Keratinocyte (primary cell): Measurements from ENCODE around the gene ADI1. TPM values are rescaled to one million over a fixed set of nuclear protein-coding genes. Genes with fewer than 3 reads are reported as not detected.

Experiments
- DNase-seq: peaks from one replicate; pipeline ENCODE4 v3.0.0-alpha.2; 2011; ENCODE audit warnings: low read depth, missing footprints, low spot score
- FAIRE-seq: peaks from 2 replicates; lab custom pipeline; 2011; peaks lifted over from hg19 to GRCh38; lab: Jason Lieb, UNC
- H2AFZ ChIP-seq: 2 replicates; pipeline ENCODE4 v1.6.0; 2012; ENCODE audit warnings: low read length, control low read depth, inconsistent platforms; ENCODE audit not compliant: control insufficient read depth
- H3K27ac ChIP-seq: 2 replicates; pipeline ENCODE4 v1.5.1; 2011; ENCODE audit warnings: low read length; ENCODE audit not compliant: control insufficient read depth, insufficient read depth
- H3K27me3 ChIP-seq: 3 replicates; pipeline ENCODE4 v1.6.0; 2011; ENCODE audit warnings: low read length; ENCODE audit not compliant: control insufficient read depth, insufficient read depth; ENCODE audit errors: extremely low read depth
- H3K36me3 ChIP-seq, 2 experiments: 2 replicates in 1 of 2; 3 replicates in 1 of 2; pipeline ENCODE4 v1.5.1; 2011; ENCODE audit warnings: low read length in 2 of 2, mild to moderate bottlenecking in 1 of 2; ENCODE audit not compliant: control insufficient read depth in 2 of 2, insufficient read depth in 2 of 2; ENCODE audit errors: extremely low read depth in 1 of 2
- H3K4me1 ChIP-seq: 3 replicates; pipeline ENCODE4 v1.5.1; 2011; ENCODE audit warnings: low read length; ENCODE audit not compliant: control insufficient read depth, insufficient read depth; ENCODE audit errors: extremely low read depth
- H3K4me2 ChIP-seq: 3 replicates; pipeline ENCODE4 v1.6.0; 2011; ENCODE audit warnings: low read depth, low read length; ENCODE audit not compliant: control insufficient read depth, insufficient read depth; ENCODE audit errors: extremely low read depth
- H3K4me3 ChIP-seq, 3 experiments: fragments of 200-600 bp in 1 of 3; sonication (generic) in 1 of 3; 2 replicates in 2 of 3; 3 replicates in 1 of 3; pipeline ENCODE4 v1.5.1; 2011 to 2016; ENCODE audit warnings: low read length in 3 of 3, mild to moderate bottlenecking in 3 of 3, control low read depth in 2 of 3, inconsistent platforms in 1 of 3, low read depth in 1 of 3, mixed read lengths in 1 of 3, mixed run types in 1 of 3, moderate library complexity in 1 of 3; ENCODE audit not compliant: control insufficient read depth in 2 of 3, insufficient read depth in 2 of 3; ENCODE audit errors: extremely low read depth in 1 of 3
- H3K79me2 ChIP-seq: 2 replicates; pipeline ENCODE4 v1.6.0; 2012; ENCODE audit warnings: low read length; ENCODE audit not compliant: control insufficient read depth, insufficient read depth
- H3K9ac ChIP-seq: 3 replicates; pipeline ENCODE4 v1.6.0; 2011; ENCODE audit warnings: low read length; ENCODE audit not compliant: control insufficient read depth, insufficient read depth; ENCODE audit errors: extremely low read depth
- H3K9me1 ChIP-seq: 3 replicates; pipeline ENCODE4 v1.6.0; 2011; ENCODE audit warnings: low read length; ENCODE audit not compliant: control insufficient read depth, insufficient read depth; ENCODE audit errors: extremely low read depth
- H3K9me3 ChIP-seq: 2 replicates; pipeline ENCODE4 v1.5.1; 2012; ENCODE audit warnings: low read depth, low read length; ENCODE audit not compliant: control insufficient read depth
- H4K20me1 ChIP-seq: 3 replicates; pipeline ENCODE4 v1.6.0; 2011; ENCODE audit warnings: low read length; ENCODE audit not compliant: control insufficient read depth, insufficient read depth; ENCODE audit errors: extremely low read depth
- CTCF ChIP-seq, 3 experiments: IDR thresholded peaks in 1 of 3; conservative IDR thresholded peaks in 1 of 3; optimal IDR thresholded peaks in 1 of 3; 2 replicates in 2 of 3; 3 replicates in 1 of 3; pipeline versions ENCODE3 to v1.5.1; 2011; ENCODE audit warnings: low read length in 3 of 3, mild to moderate bottlenecking in 3 of 3, moderate library complexity in 2 of 3, control low read depth in 1 of 3, inconsistent platforms in 1 of 3; ENCODE audit not compliant: insufficient read depth in 2 of 3; ENCODE audit errors: extremely low read depth in 1 of 3
- EZH2 ChIP-seq: IDR thresholded peaks from one replicate; pipeline ENCODE4 v1.6.1; 2012; ENCODE audit warnings: inconsistent platforms, mild to moderate bottlenecking, low read length, moderate library complexity
- dilution Hi-C: fragments of 300-500 bp; cut with MboI; formaldehyde crosslinking; loops from one replicate; pipeline ENCODE4 v1.7.0; 2020; ENCODE audit warnings: low sequenced_read_pairs; ENCODE audit not compliant: extremely low pct_ligation_motif_present
- polyA plus RNA-seq, 5 experiments: library from polyadenylated mRNA; depleted of rRNA in 3 of 5; stranded (reverse) in 3 of 5; stranded (forward) in 1 of 5; unstranded in 1 of 5; fragments of >200 nt; gene quantifications; 1 replicate in 1 of 5; 2 replicates in 3 of 5; 3 replicates in 1 of 5; pipeline versions ENCODE4 v1.2.1 to v1.2.3, GENCODE V29; 2011 to 2012; ENCODE audit warnings: missing spikeins in 2 of 5, low read depth in 1 of 5, low replicate concordance in 1 of 5

The ADI1 gene
- polyA plus RNA-seq, 1 donor (not counting 4 experiments of a cell fraction or from before 2014, with no cell fraction given): 47.4 TPM

- dilution Hi-C loops: no loop called here
- no peaks in the 10 kb centered on the region for H4K20me1 ChIP-seq
- no peak overlapping the region for H3K9ac ChIP-seq
- no peak overlapping the region for H3K27ac ChIP-seq
- no peak overlapping the region for H3K4me3 ChIP-seq
- DNase-seq (no peak), FAIRE-seq (no peak)
- no peaks in the 10 kb centered on the region for H3K36me3 ChIP-seq
- TF ChIP-seq CTCF (optimal IDR thresholded peaks at IDR 0.05 in 1 of 3, IDR thresholded peaks at IDR 0.05 in 1 of 3, conservative IDR thresholded peaks at IDR 0.05 in 1 of 3; ENCODE audit: extremely low read depth in 1 of 3, insufficient read depth in 2 of 3, low read length in 3 of 3) (no peak), EZH2 (no peak)
- no peak overlapping the region for H2AFZ ChIP-seq
- H3K9me1 ChIP-seq: no peaks in the 10 kb centered on the region
- no peak overlapping the region for H3K4me2 ChIP-seq
- no peaks in the 10 kb centered on the region for H3K79me2 ChIP-seq
- no peaks in the 10 kb centered on the region for H3K9me3 ChIP-seq
- no peaks in the 10 kb centered on the region for H3K27me3 ChIP-seq
- no peaks in the 10 kb centered on the region for H3K4me1 ChIP-seq
Measured at GRCh38 chr2:3487432-3487831, 31.9 kb downstream of the ADI1 start.

- H3K4me3 ChIP-seq: no peak overlapping the region
- H3K36me3 ChIP-seq: no peaks in the 10 kb centered on the region
- H4K20me1 ChIP-seq: no peaks in the 10 kb centered on the region
- H3K9ac ChIP-seq: no peak overlapping the region
- dilution Hi-C loops: no loop called here
- H2AFZ ChIP-seq: no peak overlapping the region
- H3K4me2 ChIP-seq: no peak overlapping the region
- H3K4me1 ChIP-seq: no peaks in the 10 kb centered on the region
- H3K9me1 ChIP-seq: no peaks in the 10 kb centered on the region
- no peak overlapping the region for H3K27ac ChIP-seq
- no peak for FAIRE-seq
- no peaks in the 10 kb centered on the region for H3K79me2 ChIP-seq
- no peaks in the 10 kb centered on the region for H3K9me3 ChIP-seq
- no peak for TF ChIP-seq EZH2
- no peak for TF ChIP-seq CTCF (optimal IDR thresholded peaks at IDR 0.05 in 1 of 3, IDR thresholded peaks at IDR 0.05 in 1 of 3, conservative IDR thresholded peaks at IDR 0.05 in 1 of 3; ENCODE audit: extremely low read depth in 1 of 3, insufficient read depth in 2 of 3, low read length in 3 of 3)
- no peak for DNase-seq
- H3K27me3 ChIP-seq: no peaks in the 10 kb centered on the region
Measured at GRCh38 chr2:3487028-3487425, 32.3 kb downstream of the ADI1 start.
